Loucy (cell line): ENCODE data around the gene RNASEH2A.

Experiments
- H2AFZ ChIP-seq: fragments of 200-600 bp; sonication (generic); 2 replicates; pipeline ENCODE4 v1.6.0; 2016; ENCODE audit warnings: antibody characterized with exemption, mild to moderate bottlenecking, low read length, moderate library complexity
- H3F3A ChIP-seq: fragments of 200-600 bp; 2 replicates; pipeline ENCODE4 v1.6.0; 2016; ENCODE audit warnings: antibody characterized with exemption, low read depth, mild to moderate bottlenecking
- H3K27me3 ChIP-seq: fragments of 200-600 bp; sonication (generic); 2 replicates; pipeline ENCODE4 v1.6.1; 2014; ENCODE audit warnings: low read length, mild to moderate bottlenecking; ENCODE audit not compliant: insufficient read depth, poor library complexity, severe bottlenecking
- H3K36me3 ChIP-seq: fragments of 200-600 bp; sonication (generic); 2 replicates; pipeline ENCODE4 v1.6.1; 2016; ENCODE audit warnings: low read length; ENCODE audit not compliant: insufficient read depth
- H3K4me1 ChIP-seq: fragments of 200-600 bp; sonication (generic); 2 replicates; pipeline ENCODE4 v1.5.1; 2014; ENCODE audit warnings: low read length, mild to moderate bottlenecking; ENCODE audit not compliant: insufficient read depth, poor library complexity, severe bottlenecking
- H3K4me2 ChIP-seq: fragments of 200-600 bp; sonication (generic); 2 replicates; pipeline ENCODE4 v1.6.0; 2014; ENCODE audit warnings: antibody characterized with exemption, low read length, low read depth, mild to moderate bottlenecking; ENCODE audit not compliant: poor library complexity, severe bottlenecking
- H3K4me3 ChIP-seq: fragments of 200-600 bp; sonication (generic); 2 replicates; pipeline ENCODE4 v1.5.1; 2014; ENCODE audit warnings: low read length, mild to moderate bottlenecking, mixed read lengths; ENCODE audit not compliant: poor library complexity, severe bottlenecking
- H3K79me2 ChIP-seq: fragments of 200-600 bp; sonication (generic); 2 replicates; pipeline ENCODE4 v1.6.1; 2014; ENCODE audit warnings: low read length; ENCODE audit not compliant: insufficient read depth
- H3K9ac ChIP-seq: fragments of 200-600 bp; sonication (generic); 2 replicates; pipeline ENCODE4 v1.6.0; 2014; ENCODE audit warnings: mild to moderate bottlenecking, low read depth, low read length, moderate library complexity; ENCODE audit not compliant: poor library complexity, severe bottlenecking
- H3K9me2 ChIP-seq: fragments of 200-600 bp; sonication (generic); replicated peaks from 2 replicates; pipeline ENCODE4 v1.6.1; 2016; ENCODE audit warnings: low read depth, low read length, mixed read lengths
- H3K9me3 ChIP-seq: fragments of 200-600 bp; sonication (generic); 2 replicates; pipeline ENCODE4 v1.6.1; 2014; ENCODE audit warnings: mild to moderate bottlenecking, antibody characterized with exemption, low read length, low read depth; ENCODE audit not compliant: insufficient read depth
- H4K20me1 ChIP-seq: fragments of 200-600 bp; sonication (generic); 2 replicates; pipeline ENCODE4 v1.6.0; 2014; ENCODE audit warnings: antibody characterized with exemption, low read length, mild to moderate bottlenecking; ENCODE audit not compliant: insufficient read depth, poor library complexity, severe bottlenecking
- CTCF ChIP-seq: fragments of 200-600 bp; sonication (generic); conservative IDR thresholded peaks from 2 replicates; pipeline ENCODE4 v1.5.1; 2014; ENCODE audit warnings: mild to moderate bottlenecking, antibody characterized with exemption, low read length
- EZH2phosphoT487 ChIP-seq: fragments of 200-600 bp; IDR thresholded peaks from 2 replicates; pipeline ENCODE4 v1.6.1; 2018; ENCODE audit warnings: antibody characterized with exemption, mild to moderate bottlenecking, moderate library complexity, borderline replicate concordance

The RNASEH2A gene

GRCh38 chr19:12841094-12841493, 34.7 kb downstream of the RNASEH2A start:
- Histone ChIP-seq H2AFZ (no peak overlapping the region), H3K4me3 (no peak overlapping the region), H3K36me3 (no peaks in the 10 kb centered on the region), H3K9me2 (no peaks in the 10 kb centered on the region), H3F3A (no peaks in the 10 kb centered on the region), H3K4me1 (peaks cover 14% of the 10 kb centered on the region), H3K4me2 (peak overlapping the region; percentile 31), H3K79me2 (peaks cover 28% of the 10 kb centered on the region), H3K27me3 (no peaks in the 10 kb centered on the region), H3K9ac (no peak overlapping the region), H4K20me1 (peaks cover 33% of the 10 kb centered on the region), H3K9me3 (no peaks in the 10 kb centered on the region)
- no peak for TF ChIP-seq CTCF
- TF ChIP-seq EZH2phosphoT487 = no peak

GRCh38 chr19:12842511-12842910, 36.1 kb downstream of the RNASEH2A start:
- Histone ChIP-seq H2AFZ (no peak overlapping the region), H3K4me1 (peaks cover 14% of the 10 kb centered on the region), H4K20me1 (peaks cover 33% of the 10 kb centered on the region), H3K36me3 (no peaks in the 10 kb centered on the region), H3K9me3 (no peaks in the 10 kb centered on the region), H3F3A (no peaks in the 10 kb centered on the region), H3K27me3 (no peaks in the 10 kb centered on the region), H3K4me2 (no peak overlapping the region), H3K9me2 (no peaks in the 10 kb centered on the region), H3K9ac (no peak overlapping the region), H3K4me3 (no peak overlapping the region), H3K79me2 (peaks cover 28% of the 10 kb centered on the region)
- TF ChIP-seq CTCF = no peak
- TF ChIP-seq EZH2phosphoT487 = no peak

- Histone ChIP-seq H3K36me3 (no peaks in the 10 kb centered on the region), H3F3A (no peaks in the 10 kb centered on the region), H3K4me3 (no peak overlapping the region), H3K9ac (no peak overlapping the region), H3K79me2 (peaks cover 28% of the 10 kb centered on the region), H3K27me3 (no peaks in the 10 kb centered on the region), H4K20me1 (peaks cover 33% of the 10 kb centered on the region), H3K9me2 (no peaks in the 10 kb centered on the region), H3K4me1 (peaks cover 10% of the 10 kb centered on the region), H3K9me3 (no peaks in the 10 kb centered on the region), H2AFZ (no peak overlapping the region), H3K4me2 (no peak overlapping the region)
- TF ChIP-seq CTCF = no peak
- TF ChIP-seq EZH2phosphoT487 = no peak
Observed at GRCh38 chr19:12843328-12843727, 36.9 kb downstream of the RNASEH2A start.
